ENCODE data around the gene CAPS2. TPM values are rescaled to one million over a fixed set of nuclear protein-coding genes. Genes with fewer than 3 reads are reported as not detected.

CAPS2 gene
- total and polyA plus RNA-seq, 10 of the 15 experiments (the other 5 are each of a cell fraction or from before 2014, with no cell fraction given), result 2.0 to 6.4 (median 4.2) TPM

- no peaks in the 10 kb centered on the region for H3K36me3 ChIP-seq (ENCODE audit: control insufficient read depth in 2 of 2, insufficient read depth in 2 of 2, low read length in 1 of 2)
- POLR2A ChIA-PET, result no interaction called here
- H3K4me2 ChIP-seq (ENCODE audit: control insufficient read depth, insufficient read depth), result no peak overlapping the region
- CTCF ChIA-PET, result interaction anchor here (0.7 to 0.9 kb wide), 3 partner anchors 11 to 255 kb away, joined by 3 to 4 read pairs (median 3); no protein-coding TSS in a partner anchor
- SMC1A ChIA-PET (ENCODE audit: uncharacterized antibody, unreplicated experiment), result interaction anchor here (0.6 kb wide), 1 partner anchor 38 kb away, joined by 3 read pairs; no protein-coding TSS in a partner anchor
- RAD21 ChIA-PET (ENCODE audit: unreplicated experiment), result no interaction called here
- H3K9me3 ChIP-seq (replicated peaks; ENCODE audit: control insufficient read depth, insufficient read depth, low read length), result no peaks in the 10 kb centered on the region
- H2AFZ ChIP-seq (ENCODE audit: control insufficient read depth, low read depth, low read length), result no peak overlapping the region
- intact Hi-C loops (cut with micrococcal nuclease; ENCODE audit: unreplicated experiment) (no loop called here), in situ Hi-C loops (cut with MboI) (no loop called here)
- H3K79me2 ChIP-seq (ENCODE audit: control insufficient read depth, insufficient read depth, low read length), result no peaks in the 10 kb centered on the region
- no TSS peak for BruUV-seq (replicated peaks)
- TF ChIP-seq SMARCA5 (IDR thresholded peaks at IDR 0.05) (no peak), SREBF2 (IDR thresholded peaks at IDR 0.05; ENCODE audit: low read length) (no peak), NR2C2 (IDR thresholded peaks at IDR 0.05; ENCODE audit: borderline replicate concordance, control insufficient read depth, insufficient read length, low read depth) (no peak), ATF7 (IDR thresholded peaks at IDR 0.05; ENCODE audit: low read depth) (no peak), BRCA1 (IDR thresholded peaks at IDR 0.05; ENCODE audit: low read depth, low read length) (no peak), KAT2A (conservative IDR thresholded peaks at IDR 0.05; ENCODE audit: control insufficient read depth, low read depth, low read length) (no peak), TCF7 (IDR thresholded peaks at IDR 0.05; ENCODE audit: borderline replicate concordance) (no peak), YBX1 (IDR thresholded peaks at IDR 0.05) (no peak), CHD1 (IDR thresholded peaks at IDR 0.05; ENCODE audit: low read depth, low read length) (no peak), HDGF (IDR thresholded peaks at IDR 0.05) (no peak), DPF2 (IDR thresholded peaks at IDR 0.05) (no peak), LARP7 (IDR thresholded peaks at IDR 0.05) (no peak), SREBF1 (IDR thresholded peaks at IDR 0.05; ENCODE audit: low read length) (no peak), ASH2L (IDR thresholded peaks at IDR 0.05; ENCODE audit: borderline replicate concordance, low read depth) (no peak)
- H4K20me1 ChIP-seq (ENCODE audit: control insufficient read depth, insufficient read depth), result no peaks in the 10 kb centered on the region
- WGBS (ENCODE audit: insufficient coverage, insufficient replicate concordance, low lambda C conversion rate, missing lambda C conversion rate), result 29% methylated on average over 1 of the region's 1 CpG
- no peak overlapping the region for H3K9ac ChIP-seq (ENCODE audit: control insufficient read depth, insufficient read depth, low read length)
- ATAC-seq (no peak), DNase-seq (ENCODE audit: low read depth, low spot score) (no peak), FAIRE-seq (no peak)
- no peak overlapping the region for H3K27ac ChIP-seq (ENCODE audit: control insufficient read depth, insufficient read depth)
- no peaks in the 10 kb centered on the region for H3K4me1 ChIP-seq (ENCODE audit: control insufficient read depth, insufficient read depth, low read length)
- no peak overlapping the region for H3K4me3 ChIP-seq
- no peaks in the 10 kb centered on the region for H3K27me3 ChIP-seq (replicated peaks in 1 of 2; ENCODE audit: control insufficient read depth in 2 of 2, insufficient read depth in 2 of 2, low read length in 1 of 2)
These were observed 103.0 kb downstream of the CAPS2 start for GRCh38 chr12:75227132-75227531.

Other genes starting within 250 kb of the CAPS2 start
- not detected in 2 replicates for gene KCNC2, start 120.5 kb downstream of the CAPS2 start, total RNA-seq (2014; rRNA removed)
- gene KCNC2, start 120.5 kb downstream of the CAPS2 start, total RNA-seq (2014; rRNA removed; fragmentation: Illumina TruSeq; extraction: Trizol), result not detected in 2 replicates
- gene KCNC2, start 120.5 kb downstream of the CAPS2 start, total RNA-seq (2021), result not detected in 2 replicates
- gene KCNC2, start 120.5 kb downstream of the CAPS2 start, polyA plus RNA-seq (2011; rRNA removed), result 2.3 and 4.1 TPM in 2 replicates
- not detected in 2 replicates for gene KCNC2, start 120.5 kb downstream of the CAPS2 start, polyA plus RNA-seq (2014; fragmentation: Illumina TruSeq; extraction: Trizol)
- under 1 TPM in 1 of 2 experiments, not detected in 1; 0.08 TPM for gene KCNC2, start 120.5 kb downstream of the CAPS2 start, polyA plus RNA-seq (2014; fragmentation: Nextera tagmentation; extraction: Ambion mirVana)
- 0.03 TPM in 1 of 2 replicates, not detected in the other for gene KCNC2, start 120.5 kb downstream of the CAPS2 start, polyA plus RNA-seq (2014; rRNA removed)
- gene KCNC2, start 120.5 kb downstream of the CAPS2 start, polyA plus RNA-seq (2016; fragmentation: Nextera tagmentation; extraction: Ambion mirVana), result not detected
- gene GLIPR1L1, start 4.3 kb upstream of the CAPS2 start, total RNA-seq (2014; rRNA removed), result not detected in 2 replicates
- not detected in 2 replicates for gene GLIPR1L1, start 4.3 kb upstream of the CAPS2 start, total RNA-seq (2014; rRNA removed; fragmentation: Illumina TruSeq; extraction: Trizol)
- not detected in 2 replicates for gene GLIPR1L1, start 4.3 kb upstream of the CAPS2 start, total RNA-seq (2021)
- not detected in 2 replicates for gene GLIPR1L1, start 4.3 kb upstream of the CAPS2 start, polyA plus RNA-seq (2011; rRNA removed)
- not detected in 2 replicates for gene GLIPR1L1, start 4.3 kb upstream of the CAPS2 start, polyA plus RNA-seq (2014; fragmentation: Illumina TruSeq; extraction: Trizol)
- gene GLIPR1L1, start 4.3 kb upstream of the CAPS2 start, polyA plus RNA-seq (2014; fragmentation: Nextera tagmentation; extraction: Ambion mirVana), result under 1 TPM; 0.10 to 0.13 TPM
- gene GLIPR1L1, start 4.3 kb upstream of the CAPS2 start, polyA plus RNA-seq (2014; rRNA removed), result not detected in 2 replicates
- gene GLIPR1L1, start 4.3 kb upstream of the CAPS2 start, polyA plus RNA-seq (2016; fragmentation: Nextera tagmentation; extraction: Ambion mirVana), result under 1 TPM in 1 of 2 experiments, not detected in 1; 0.47 TPM
- gene GLIPR1L2, start 60.8 kb upstream of the CAPS2 start, total RNA-seq (2014; rRNA removed), result 0.06 and 0.38 TPM in 2 replicates
- 0.09 and 0.18 TPM in 2 replicates for gene GLIPR1L2, start 60.8 kb upstream of the CAPS2 start, total RNA-seq (2014; rRNA removed; fragmentation: Illumina TruSeq; extraction: Trizol)
- not detected in 2 replicates for gene GLIPR1L2, start 60.8 kb upstream of the CAPS2 start, total RNA-seq (2021)
- 0.15 and 0.24 TPM in 2 replicates for gene GLIPR1L2, start 60.8 kb upstream of the CAPS2 start, polyA plus RNA-seq (2011; rRNA removed)
- gene GLIPR1L2, start 60.8 kb upstream of the CAPS2 start, polyA plus RNA-seq (2014; fragmentation: Illumina TruSeq; extraction: Trizol), result 0.18 TPM in 1 of 2 replicates, not detected in the other
- gene GLIPR1L2, start 60.8 kb upstream of the CAPS2 start, polyA plus RNA-seq (2014; fragmentation: Nextera tagmentation; extraction: Ambion mirVana), result under 1 TPM in 1 of 2 experiments, not detected in 1; 0.04 TPM
- 0.06 TPM in 1 of 2 replicates, not detected in the other for gene GLIPR1L2, start 60.8 kb upstream of the CAPS2 start, polyA plus RNA-seq (2014; rRNA removed)
- under 1 TPM in 1 of 2 experiments, not detected in 1; 0.39 TPM for gene GLIPR1L2, start 60.8 kb upstream of the CAPS2 start, polyA plus RNA-seq (2016; fragmentation: Nextera tagmentation; extraction: Ambion mirVana)
- gene GLIPR1, start 150.4 kb upstream of the CAPS2 start, total RNA-seq (2014; rRNA removed), result 18.2 and 25.6 TPM in 2 replicates
- gene GLIPR1, start 150.4 kb upstream of the CAPS2 start, total RNA-seq (2014; rRNA removed; fragmentation: Illumina TruSeq; extraction: Trizol), result 20.5 and 22.4 TPM in 2 replicates
- 27.9 and 32.9 TPM in 2 replicates for gene GLIPR1, start 150.4 kb upstream of the CAPS2 start, total RNA-seq (2021)
- gene GLIPR1, start 150.4 kb upstream of the CAPS2 start, polyA plus RNA-seq (2011; rRNA removed), result 29.9 and 31.5 TPM in 2 replicates
- gene GLIPR1, start 150.4 kb upstream of the CAPS2 start, polyA plus RNA-seq (2014; fragmentation: Illumina TruSeq; extraction: Trizol), result 27.8 and 32.2 TPM in 2 replicates
- 10 to 100 TPM; 39.8 to 62.6 TPM for gene GLIPR1, start 150.4 kb upstream of the CAPS2 start, polyA plus RNA-seq (2014; fragmentation: Nextera tagmentation; extraction: Ambion mirVana)
- 25.7 and 27.5 TPM in 2 replicates for gene GLIPR1, start 150.4 kb upstream of the CAPS2 start, polyA plus RNA-seq (2014; rRNA removed)
- gene GLIPR1, start 150.4 kb upstream of the CAPS2 start, polyA plus RNA-seq (2016; fragmentation: Nextera tagmentation; extraction: Ambion mirVana), result 10 to 100 TPM; 37.6 to 39.5 TPM
- gene KRR1, start 181.3 kb upstream of the CAPS2 start, total RNA-seq (2014; rRNA removed), result 29.6 and 40.7 TPM in 2 replicates
- gene KRR1, start 181.3 kb upstream of the CAPS2 start, total RNA-seq (2014; rRNA removed; fragmentation: Illumina TruSeq; extraction: Trizol), result 98.4 and 103 TPM in 2 replicates
- 69.8 and 73.1 TPM in 2 replicates for gene KRR1, start 181.3 kb upstream of the CAPS2 start, total RNA-seq (2021)
- gene KRR1, start 181.3 kb upstream of the CAPS2 start, polyA plus RNA-seq (2011; rRNA removed), result 61.6 and 119 TPM in 2 replicates
- gene KRR1, start 181.3 kb upstream of the CAPS2 start, polyA plus RNA-seq (2014; fragmentation: Illumina TruSeq; extraction: Trizol), result 76.1 and 89.3 TPM in 2 replicates
- gene KRR1, start 181.3 kb upstream of the CAPS2 start, polyA plus RNA-seq (2014; fragmentation: Nextera tagmentation; extraction: Ambion mirVana), result 10 to 100 TPM; 74.4 to 81.0 TPM
- 44.0 and 62.1 TPM in 2 replicates for gene KRR1, start 181.3 kb upstream of the CAPS2 start, polyA plus RNA-seq (2014; rRNA removed)
- 10 to 100 TPM; 80.9 to 85.7 TPM for gene KRR1, start 181.3 kb upstream of the CAPS2 start, polyA plus RNA-seq (2016; fragmentation: Nextera tagmentation; extraction: Ambion mirVana)